ENCODE results near the gene POU2F1. TPM values are rescaled to one million over a fixed set of nuclear protein-coding genes. Genes with fewer than 3 reads are reported as not detected.

Gene POU2F1
- total RNA-seq, 1 experiment from 2014 or later = 28.5 TPM

- TSS peak; percentile 15 for BruUV-seq (replicated peaks)
- no peak for TF ChIP-seq EZH2 (IDR thresholded peaks at IDR 0.05; ENCODE audit: low read depth)
- no peak for TF ChIP-seq CTCF (conservative IDR thresholded peaks at IDR 0.05)
- no peaks in the 10 kb centered on the region for H3K9me2 ChIP-seq (ENCODE audit: insufficient read depth)
- intact Hi-C loops (cut with micrococcal nuclease; ENCODE audit: unreplicated experiment) = no loop called here
- no peak overlapping the region for H3K27ac ChIP-seq
- CTCF ChIA-PET = no interaction called here
- no peak overlapping the region for H3K4me3 ChIP-seq
- POLR2A ChIA-PET (ENCODE audit: unreplicated experiment) = no interaction called here
- no peaks in the 10 kb centered on the region for H3K36me3 ChIP-seq (ENCODE audit: low read depth)
- no peaks in the 10 kb centered on the region for H3K79me2 ChIP-seq (ENCODE audit: low read depth)
- H2AFZ ChIP-seq = no peak overlapping the region
- H3K4me1 ChIP-seq (replicated peaks; ENCODE audit: insufficient read depth) = no peaks in the 10 kb centered on the region
- H3K4me2 ChIP-seq = no peak overlapping the region
- H3F3A ChIP-seq (ENCODE audit: insufficient read depth, low read depth) = no peaks in the 10 kb centered on the region
- H4K20me1 ChIP-seq (ENCODE audit: insufficient read depth) = no peaks in the 10 kb centered on the region
- no peaks in the 10 kb centered on the region for H3K9me3 ChIP-seq (ENCODE audit: insufficient read depth, low read depth)
- no peak for DNase-seq
- H3K27me3 ChIP-seq (ENCODE audit: insufficient read depth, low read depth) = no peaks in the 10 kb centered on the region
These were observed 209.6 kb downstream of the POU2F1 start for GRCh38 chr1:167430134-167430848.

- H3K4me2 ChIP-seq = no peak overlapping the region
- no TSS peak for BruUV-seq (replicated peaks)
- no peak for DNase-seq
- no peak overlapping the region for H3K4me3 ChIP-seq
- CTCF ChIA-PET = no interaction called here
- H3K27ac ChIP-seq = no peak overlapping the region
- no peaks in the 10 kb centered on the region for H3K4me1 ChIP-seq (replicated peaks; ENCODE audit: insufficient read depth)
- H3K9me2 ChIP-seq (ENCODE audit: insufficient read depth) = no peaks in the 10 kb centered on the region
- no peaks in the 10 kb centered on the region for H3K27me3 ChIP-seq (ENCODE audit: insufficient read depth, low read depth)
- no peaks in the 10 kb centered on the region for H3K79me2 ChIP-seq (ENCODE audit: low read depth)
- POLR2A ChIA-PET (ENCODE audit: unreplicated experiment) = no interaction called here
- intact Hi-C loops (cut with micrococcal nuclease; ENCODE audit: unreplicated experiment) = no loop called here
- no peaks in the 10 kb centered on the region for H4K20me1 ChIP-seq (ENCODE audit: insufficient read depth)
- no peaks in the 10 kb centered on the region for H3K36me3 ChIP-seq (ENCODE audit: low read depth)
- no peaks in the 10 kb centered on the region for H3K9me3 ChIP-seq (ENCODE audit: insufficient read depth, low read depth)
- no peaks in the 10 kb centered on the region for H3F3A ChIP-seq (ENCODE audit: insufficient read depth, low read depth)
- H2AFZ ChIP-seq = no peak overlapping the region
- TF ChIP-seq CTCF (conservative IDR thresholded peaks at IDR 0.05) (no peak), EZH2 (IDR thresholded peaks at IDR 0.05; ENCODE audit: low read depth) (no peak)
These were observed 210.2 kb downstream of the POU2F1 start for GRCh38 chr1:167430849-167431242.

GRCh38 chr1:167431261-167431908, 210.7 kb downstream of the POU2F1 start:
- Histone ChIP-seq H3F3A (ENCODE audit: insufficient read depth, low read depth) (no peaks in the 10 kb centered on the region), H3K36me3 (ENCODE audit: low read depth) (no peaks in the 10 kb centered on the region), H2AFZ (no peak overlapping the region), H3K79me2 (ENCODE audit: low read depth) (no peaks in the 10 kb centered on the region), H3K4me1 (replicated peaks; ENCODE audit: insufficient read depth) (no peaks in the 10 kb centered on the region), H3K9me2 (ENCODE audit: insufficient read depth) (no peaks in the 10 kb centered on the region), H3K4me3 (no peak overlapping the region), H3K4me2 (no peak overlapping the region), H3K27ac (no peak overlapping the region), H4K20me1 (ENCODE audit: insufficient read depth) (no peaks in the 10 kb centered on the region), H3K9me3 (ENCODE audit: insufficient read depth, low read depth) (no peaks in the 10 kb centered on the region), H3K27me3 (ENCODE audit: insufficient read depth, low read depth) (no peaks in the 10 kb centered on the region)
- POLR2A ChIA-PET (ENCODE audit: unreplicated experiment) = no interaction called here
- no peak for DNase-seq
- no TSS peak for BruUV-seq (replicated peaks)
- CTCF ChIA-PET = no interaction called here
- TF ChIP-seq CTCF (conservative IDR thresholded peaks at IDR 0.05) = no peak
- TF ChIP-seq EZH2 (IDR thresholded peaks at IDR 0.05; ENCODE audit: low read depth) = no peak
- intact Hi-C loops (cut with micrococcal nuclease; ENCODE audit: unreplicated experiment) = no loop called here
